H1 (cell line): ENCODE results near the gene HMGN2. TPM values are rescaled to one million over a fixed set of nuclear protein-coding genes. Genes with fewer than 3 reads are reported as not detected.

Source experiments
- BACH1 ChIP-seq: IDR thresholded peaks from 2 replicates; pipeline ENCODE4 v1.6.1; 2012; ENCODE audit warnings: low read length, improper control_type of control experiment
- BCL11A ChIP-seq, 2 experiments: IDR thresholded peaks; one replicate each; pipeline ENCODE4 v1.6.1; 2011; ENCODE audit warnings: low read depth in 2 of 2, low read length in 2 of 2, mild to moderate bottlenecking in 2 of 2
- HDAC2 ChIP-seq, 2 experiments: fragments of 300-600 bp in 1 of 2; sonication (generic) in 1 of 2; IDR thresholded peaks; 2 replicates each; pipeline ENCODE4 v1.6.1; 2011 to 2012; ENCODE audit warnings: low read depth in 2 of 2, low read length in 2 of 2, mild to moderate bottlenecking in 2 of 2, moderate library complexity in 2 of 2, borderline replicate concordance in 1 of 2, inconsistent platforms in 1 of 2
- HDAC6 ChIP-seq: IDR thresholded peaks from one replicate; pipeline ENCODE4 v1.7.1; 2012; ENCODE audit warnings: low read depth, mild to moderate bottlenecking, inconsistent platforms, low read length, moderate library complexity
- MAX ChIP-seq: IDR thresholded peaks from 2 replicates; pipeline ENCODE4 v1.6.1; 2012; ENCODE audit warnings: inconsistent platforms
- PHF8 ChIP-seq: fragments of 200-600 bp; sonication (generic); conservative IDR thresholded peaks from 2 replicates; pipeline ENCODE4 v1.7.1; 2012; ENCODE audit warnings: low read depth, mild to moderate bottlenecking, inconsistent platforms, low read length, moderate library complexity
- POLR2A ChIP-seq, 2 experiments: IDR thresholded peaks; 1 replicate in 1 of 2; 2 replicates in 1 of 2; pipeline ENCODE4 v1.6.1; 2011; ENCODE audit warnings: low read depth in 2 of 2, low read length in 2 of 2, mild to moderate bottlenecking in 2 of 2; ENCODE audit errors: control extremely low read depth in 1 of 2
- POLR2AphosphoS5 ChIP-seq: IDR thresholded peaks from 2 replicates; pipeline ENCODE4 v1.6.1; 2011; ENCODE audit warnings: low read depth, low read length
- SAP30 ChIP-seq: fragments of 300-600 bp; sonication (generic); IDR thresholded peaks from 2 replicates; pipeline ENCODE4 v1.7.1; 2012; ENCODE audit warnings: low read length, moderate library complexity, mild to moderate bottlenecking, inconsistent platforms; ENCODE audit not compliant: insufficient read depth, insufficient replicate concordance
- SIN3A ChIP-seq, 2 experiments: IDR thresholded peaks in 1 of 2; conservative IDR thresholded peaks in 1 of 2; 2 replicates each; pipeline ENCODE4 v1.6.1; 2011 to 2012; ENCODE audit warnings: low read length in 2 of 2, improper control_type of control experiment in 1 of 2, low read depth in 1 of 2, mild to moderate bottlenecking in 1 of 2
- polyA plus RNA-seq, 7 experiments: library from polyadenylated mRNA; depleted of rRNA in 3 of 7; stranded (reverse) in 5 of 7; unstranded in 2 of 7; fragments of >200 nt in 5 of 7; fragments of 200-250 nt in 2 of 7; gene quantifications; 1 replicate in 5 of 7; 2 replicates in 1 of 7; 4 replicates in 1 of 7; pipeline versions ENCODE4 v1.2.1 to v1.2.3, GENCODE V29; 2011 to 2013; ENCODE audit warnings: missing spikeins in 2 of 7, mixed read lengths in 2 of 7
- total RNA-seq: library from RNA; stranded (reverse); fragmentation: NEBNext Ultra II Directional; extraction: Animal tissue kit (Norgen Biotek cat#: 25700); gene quantifications from 2 replicates; pipeline ENCODE4 v1.2.1, GENCODE V29; 2021
- TF ChIP-seq, protein P1 (sequence below): IDR thresholded peaks from 2 replicates; pipeline ENCODE4 v1.6.1; 2012; ENCODE audit warnings: inconsistent platforms

Gene HMGN2
- total and polyA plus RNA-seq, 2 of the 8 experiments (the other 6 are each of a cell fraction or from before 2014, with no cell fraction given) = 254 to 453 TPM

DNA sequence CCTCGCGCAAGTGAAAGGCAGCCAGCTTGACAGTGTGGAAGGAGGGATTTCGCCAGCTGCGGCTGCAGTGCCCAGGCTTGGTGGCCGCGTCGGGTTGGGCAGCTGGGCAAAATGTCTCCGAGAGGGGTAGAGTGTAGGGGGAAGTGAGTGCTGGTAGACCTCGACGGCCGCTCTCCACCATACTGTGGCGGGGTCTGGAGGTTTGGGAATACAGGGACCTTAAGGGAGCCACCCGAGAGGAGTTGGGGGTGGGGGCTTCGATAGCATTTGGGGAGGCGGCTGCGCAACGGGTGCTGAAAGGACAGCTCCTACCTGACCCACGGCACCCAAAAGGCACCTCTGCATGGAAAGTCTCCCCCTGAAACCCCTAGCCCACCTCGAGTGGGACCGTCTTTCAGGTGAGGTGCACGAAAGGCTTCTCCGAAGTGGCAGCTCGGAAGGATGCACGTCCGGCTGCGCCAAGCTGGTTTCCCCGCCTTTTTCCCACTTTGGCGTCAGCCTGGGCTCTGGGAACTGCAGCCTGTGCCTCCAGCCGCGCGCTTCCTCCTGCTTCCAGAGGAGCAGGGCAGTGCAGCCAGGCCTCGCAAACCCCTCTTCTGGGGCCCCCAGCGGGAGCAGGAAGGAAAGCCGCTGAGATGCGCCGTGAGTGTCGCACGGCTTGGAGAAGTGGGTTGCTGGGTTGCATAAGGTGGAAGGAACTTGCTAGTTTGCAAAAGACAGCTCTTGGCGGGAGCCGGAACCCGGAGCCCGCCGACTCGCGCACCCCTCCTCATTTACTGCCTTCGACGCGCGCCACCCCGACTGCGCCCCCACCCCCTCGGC is 531 bp upstream of the HMGN2 start (continued):
- TF ChIP-seq HDAC6 (no peak), SAP30 (peak; percentile 94), PHF8 (0 out of 2 replicates have a peak, but pooled peaks have one; percentile 17), POLR2A (IDR thresholded peaks at IDR 0.05; ENCODE audit: control extremely low read depth in 1 of 2, low read depth in 2 of 2, low read length in 2 of 2) (peak in 1 of 2 experiments; percentile 62; a peak in 1 of 3 replicates), BACH1 (peak; percentile 32; the same call in 1 of the 2 replicates), HDAC2 (IDR thresholded peaks at IDR 0.05; ENCODE audit: borderline replicate concordance in 1 of 2, low read depth in 2 of 2, low read length in 2 of 2) (peak in 1 of 2 experiments; percentile 72; a peak in 2 of 4 replicates), MAX (0 out of 2 replicates have a peak, but pooled peaks have one; percentile 34), SIN3A (conservative IDR thresholded peaks at IDR 0.05 in 1 of 2, IDR thresholded peaks at IDR 0.05 in 1 of 2; ENCODE audit: low read depth in 1 of 2, low read length in 2 of 2) (peak in 1 of 2 experiments; percentile 83; a peak in 2 of 4 replicates), BCL11A (IDR thresholded peaks at IDR 0.05; ENCODE audit: low read depth in 2 of 2, low read length in 2 of 2) (no peak), POLR2AphosphoS5 (peak; percentile 47; the same call in 1 of the 2 replicates)
- TF ChIP-seq, protein P1, sequence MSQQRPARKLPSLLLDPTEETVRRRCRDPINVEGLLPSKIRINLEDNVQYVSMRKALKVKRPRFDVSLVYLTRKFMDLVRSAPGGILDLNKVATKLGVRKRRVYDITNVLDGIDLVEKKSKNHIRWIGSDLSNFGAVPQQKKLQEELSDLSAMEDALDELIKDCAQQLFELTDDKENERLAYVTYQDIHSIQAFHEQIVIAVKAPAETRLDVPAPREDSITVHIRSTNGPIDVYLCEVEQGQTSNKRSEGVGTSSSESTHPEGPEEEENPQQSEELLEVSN = peak; percentile 78; the same call in 1 of the 2 replicates
- TF ChIP-seq, all 59 proteins: peak for 13
